K562 (cell line): ENCODE results near the gene NAB1. TPM values are rescaled to one million over a fixed set of nuclear protein-coding genes. Genes with fewer than 3 reads are reported as not detected.
A peak's percentile ranks its signal among the peaks of the same experiment; 100 is the strongest.

Experiments used
- ATF1 ChIP-seq, 2 experiments: fragments of 450-650 bp in 1 of 2; IDR thresholded peaks; 2 replicates each; pipeline ENCODE4 v1.6.1; 2016; ENCODE audit warnings: missing compliant biosample characterization in 1 of 2, missing genetic modification characterization in 1 of 2
- ELF2 ChIP-seq: fragments of 250-450 bp; sonication (Bioruptor Pico); IDR thresholded peaks from 2 replicates; pipeline ENCODE4 v1.5.0; 2021; ENCODE audit warnings: mild to moderate bottlenecking
- GATA2 ChIP-seq: sonication (generic); formaldehyde crosslinking; IDR thresholded peaks from 2 replicates; pipeline ENCODE4 v1.4.0; 2020; ENCODE audit warnings: mild to moderate bottlenecking, missing genetic modification reagents
- KLF1 ChIP-seq: fragments of 450-650 bp; IDR thresholded peaks from 2 replicates; pipeline ENCODE4 v1.6.1; 2016; ENCODE audit warnings: missing genetic modification characterization, missing compliant biosample characterization
- NELFE ChIP-seq: IDR thresholded peaks from 2 replicates; pipeline ENCODE4 v1.6.1; 2011; ENCODE audit warnings: mild to moderate bottlenecking; ENCODE audit not compliant: insufficient read depth, insufficient read length
- NONO ChIP-seq, 2 experiments: fragments of 200-400 bp in 1 of 2; fragments of 450-650 bp in 1 of 2; formaldehyde crosslinking in 1 of 2; IDR thresholded peaks; 2 replicates each; pipeline ENCODE4 v1.6.1; 2017; ENCODE audit warnings: low read depth in 2 of 2, mild to moderate bottlenecking in 2 of 2, moderate library complexity in 2 of 2, low read length in 1 of 2
- PPARD ChIP-seq: fragments of 250-450 bp; sonication (Bioruptor Pico); IDR thresholded peaks from 2 replicates; pipeline ENCODE4 v1.8.0; 2022; ENCODE audit warnings: inconsistent platforms, mild to moderate bottlenecking, moderate library complexity
- RBBP5 ChIP-seq: fragments of 200-600 bp; sonication (generic); IDR thresholded peaks from 2 replicates; pipeline ENCODE4 v1.6.1; 2012; ENCODE audit warnings: borderline replicate concordance, mild to moderate bottlenecking, low read length, control low read depth, inconsistent platforms; ENCODE audit not compliant: insufficient read depth, poor library complexity, severe bottlenecking
- ZBTB7A ChIP-seq: IDR thresholded peaks from 2 replicates; pipeline ENCODE4 v1.6.1; 2011; ENCODE audit warnings: low read depth, mild to moderate bottlenecking, low read length, moderate library complexity, borderline replicate concordance; ENCODE audit not compliant: control insufficient read depth
- polyA plus RNA-seq, 8 experiments: library from polyadenylated mRNA; depleted of rRNA in 4 of 8; stranded (reverse) in 5 of 8; unstranded in 3 of 8; fragments of >200 nt; fragmentation: Nextera tagmentation in 2 of 8; fragmentation: Illumina TruSeq in 1 of 8; extraction: Ambion mirVana in 2 of 8; extraction: Trizol in 1 of 8; gene quantifications; 2 replicates each; pipeline versions ENCODE4 v1.2.1 to v1.2.3, GENCODE V29; 2011 to 2014; ENCODE audit warnings: inconsistent platforms in 1 of 8, missing spikeins in 1 of 8
- total RNA-seq, 7 experiments: library from RNA; depleted of rRNA in 6 of 7; stranded (reverse); fragments of >200 nt in 6 of 7; fragmentation: Illumina TruSeq in 2 of 7; extraction: Trizol in 2 of 7; gene quantifications; 2 replicates each; pipeline versions ENCODE4 v1.2.1 to v1.2.3, GENCODE V29; 2011 to 2021; ENCODE audit warnings: low replicate concordance in 1 of 7
- TF ChIP-seq, protein P1 (sequence below), 2 experiments: IDR thresholded peaks; 2 replicates each; pipeline ENCODE4 v1.6.1; 2012; ENCODE audit warnings: improper control_type of control experiment in 2 of 2, low read depth in 2 of 2, low read length in 2 of 2, borderline replicate concordance in 1 of 2
- TF ChIP-seq, protein P2 (sequence below): fragments of 450-650 bp; IDR thresholded peaks from 2 replicates; pipeline ENCODE4 v1.6.1; 2016
- TF ChIP-seq, protein P3 (sequence below): fragments of 250-450 bp; sonication (Bioruptor Pico); IDR thresholded peaks from 2 replicates; pipeline ENCODE4 v1.4.0; 2020; ENCODE audit warnings: mild to moderate bottlenecking
- TF ChIP-seq, protein P4 (sequence below): IDR thresholded peaks from 3 replicates; pipeline ENCODE4 v1.6.1; 2011; ENCODE audit warnings: borderline replicate concordance, mild to moderate bottlenecking; ENCODE audit not compliant: insufficient read length, insufficient read depth
- TF ChIP-seq, protein P5 (sequence below): fragments of 250-450 bp; sonication (Bioruptor Pico); IDR thresholded peaks from 2 replicates; pipeline ENCODE4 v1.5.0; 2020; ENCODE audit warnings: mild to moderate bottlenecking, borderline replicate concordance

The NAB1 gene
- total and polyA plus RNA-seq, 9 of the 15 experiments (the other 6 are each of a cell fraction or from before 2014, with no cell fraction given): 3.1 to 23.0 (median 16.3) TPM

DNA sequence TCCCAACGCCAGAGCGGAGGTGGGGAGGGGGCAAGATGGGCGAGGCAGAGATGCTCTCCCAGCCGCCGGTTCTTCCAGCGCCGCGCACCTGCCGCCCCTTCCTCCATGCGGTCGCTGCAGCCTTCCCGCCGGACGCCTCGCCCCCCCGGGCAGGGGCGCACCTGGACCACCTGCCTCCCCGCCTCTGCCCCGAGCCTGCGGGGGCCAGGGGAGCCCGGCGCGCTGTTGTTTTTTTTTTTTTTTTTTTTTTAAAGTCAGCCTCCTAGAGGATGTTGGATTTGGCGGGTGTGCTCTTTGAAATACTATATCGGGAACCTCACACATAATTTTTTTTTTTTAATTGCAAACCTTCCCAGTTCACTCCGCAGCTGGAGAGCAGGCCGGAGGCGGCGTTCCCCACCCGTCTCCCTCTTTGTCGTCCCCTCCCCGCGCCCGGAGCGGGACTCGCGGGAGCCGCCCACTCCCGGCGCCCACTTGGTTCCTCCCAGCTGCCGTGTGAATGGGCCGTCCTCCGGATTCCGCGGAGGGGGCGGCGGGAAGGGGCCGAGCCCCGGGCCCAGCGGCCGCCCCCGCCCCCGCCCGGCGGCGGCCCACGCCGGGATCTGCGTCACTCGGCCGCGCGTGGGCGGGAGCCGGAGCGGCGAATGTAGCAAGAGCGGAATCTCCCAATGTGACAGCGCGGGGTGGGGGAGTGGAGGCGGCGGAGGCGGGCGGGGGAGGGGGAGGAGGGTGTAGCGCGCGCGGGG lies 421 bp upstream of the NAB1 start (continued):
- TF ChIP-seq, protein P1, sequence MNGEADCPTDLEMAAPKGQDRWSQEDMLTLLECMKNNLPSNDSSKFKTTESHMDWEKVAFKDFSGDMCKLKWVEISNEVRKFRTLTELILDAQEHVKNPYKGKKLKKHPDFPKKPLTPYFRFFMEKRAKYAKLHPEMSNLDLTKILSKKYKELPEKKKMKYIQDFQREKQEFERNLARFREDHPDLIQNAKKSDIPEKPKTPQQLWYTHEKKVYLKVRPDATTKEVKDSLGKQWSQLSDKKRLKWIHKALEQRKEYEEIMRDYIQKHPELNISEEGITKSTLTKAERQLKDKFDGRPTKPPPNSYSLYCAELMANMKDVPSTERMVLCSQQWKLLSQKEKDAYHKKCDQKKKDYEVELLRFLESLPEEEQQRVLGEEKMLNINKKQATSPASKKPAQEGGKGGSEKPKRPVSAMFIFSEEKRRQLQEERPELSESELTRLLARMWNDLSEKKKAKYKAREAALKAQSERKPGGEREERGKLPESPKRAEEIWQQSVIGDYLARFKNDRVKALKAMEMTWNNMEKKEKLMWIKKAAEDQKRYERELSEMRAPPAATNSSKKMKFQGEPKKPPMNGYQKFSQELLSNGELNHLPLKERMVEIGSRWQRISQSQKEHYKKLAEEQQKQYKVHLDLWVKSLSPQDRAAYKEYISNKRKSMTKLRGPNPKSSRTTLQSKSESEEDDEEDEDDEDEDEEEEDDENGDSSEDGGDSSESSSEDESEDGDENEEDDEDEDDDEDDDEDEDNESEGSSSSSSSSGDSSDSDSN (IDR thresholded peaks at IDR 0.05; ENCODE audit: borderline replicate concordance in 1 of 2, low read depth in 2 of 2, low read length in 2 of 2): peak in 1 of 2 experiments; percentile 62; a peak in 1 of 4 replicates
- TF ChIP-seq GATA2 (CRISPR knock-in tag): no peak
- TF ChIP-seq RBBP5: peak; percentile 66
- TF ChIP-seq ELF2: no peak
- TF ChIP-seq NONO (IDR thresholded peaks at IDR 0.05; ENCODE audit: low read depth in 2 of 2, low read length in 1 of 2): peak in 1 of 2 experiments; percentile 95; a peak in 2 of 4 replicates
- no peak for TF ChIP-seq KLF1 (tag)
- no peak for TF ChIP-seq NELFE
- TF ChIP-seq, protein P2, sequence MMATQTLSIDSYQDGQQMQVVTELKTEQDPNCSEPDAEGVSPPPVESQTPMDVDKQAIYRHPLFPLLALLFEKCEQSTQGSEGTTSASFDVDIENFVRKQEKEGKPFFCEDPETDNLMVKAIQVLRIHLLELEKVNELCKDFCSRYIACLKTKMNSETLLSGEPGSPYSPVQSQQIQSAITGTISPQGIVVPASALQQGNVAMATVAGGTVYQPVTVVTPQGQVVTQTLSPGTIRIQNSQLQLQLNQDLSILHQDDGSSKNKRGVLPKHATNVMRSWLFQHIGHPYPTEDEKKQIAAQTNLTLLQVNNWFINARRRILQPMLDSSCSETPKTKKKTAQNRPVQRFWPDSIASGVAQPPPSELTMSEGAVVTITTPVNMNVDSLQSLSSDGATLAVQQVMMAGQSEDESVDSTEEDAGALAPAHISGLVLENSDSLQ: no peak
- TF ChIP-seq, protein P3, sequence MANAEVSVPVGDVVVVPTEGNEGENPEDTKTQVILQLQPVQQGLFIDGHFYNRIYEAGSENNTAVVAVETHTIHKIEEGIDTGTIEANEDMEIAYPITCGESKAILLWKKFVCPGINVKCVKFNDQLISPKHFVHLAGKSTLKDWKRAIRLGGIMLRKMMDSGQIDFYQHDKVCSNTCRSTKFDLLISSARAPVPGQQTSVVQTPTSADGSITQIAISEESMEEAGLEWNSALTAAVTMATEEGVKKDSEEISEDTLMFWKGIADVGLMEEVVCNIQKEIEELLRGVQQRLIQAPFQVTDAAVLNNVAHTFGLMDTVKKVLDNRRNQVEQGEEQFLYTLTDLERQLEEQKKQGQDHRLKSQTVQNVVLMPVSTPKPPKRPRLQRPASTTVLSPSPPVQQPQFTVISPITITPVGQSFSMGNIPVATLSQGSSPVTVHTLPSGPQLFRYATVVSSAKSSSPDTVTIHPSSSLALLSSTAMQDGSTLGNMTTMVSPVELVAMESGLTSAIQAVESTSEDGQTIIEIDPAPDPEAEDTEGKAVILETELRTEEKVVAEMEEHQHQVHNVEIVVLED (CRISPR knock-in tag): peak; percentile 63; the same call in 1 of the 2 replicates
- no peak for TF ChIP-seq PPARD (CRISPR knock-in tag)
- TF ChIP-seq, protein P4, sequence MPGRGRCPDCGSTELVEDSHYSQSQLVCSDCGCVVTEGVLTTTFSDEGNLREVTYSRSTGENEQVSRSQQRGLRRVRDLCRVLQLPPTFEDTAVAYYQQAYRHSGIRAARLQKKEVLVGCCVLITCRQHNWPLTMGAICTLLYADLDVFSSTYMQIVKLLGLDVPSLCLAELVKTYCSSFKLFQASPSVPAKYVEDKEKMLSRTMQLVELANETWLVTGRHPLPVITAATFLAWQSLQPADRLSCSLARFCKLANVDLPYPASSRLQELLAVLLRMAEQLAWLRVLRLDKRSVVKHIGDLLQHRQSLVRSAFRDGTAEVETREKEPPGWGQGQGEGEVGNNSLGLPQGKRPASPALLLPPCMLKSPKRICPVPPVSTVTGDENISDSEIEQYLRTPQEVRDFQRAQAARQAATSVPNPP: no peak
- TF ChIP-seq ZBTB7A: peak; percentile 36
- TF ChIP-seq, protein P5, sequence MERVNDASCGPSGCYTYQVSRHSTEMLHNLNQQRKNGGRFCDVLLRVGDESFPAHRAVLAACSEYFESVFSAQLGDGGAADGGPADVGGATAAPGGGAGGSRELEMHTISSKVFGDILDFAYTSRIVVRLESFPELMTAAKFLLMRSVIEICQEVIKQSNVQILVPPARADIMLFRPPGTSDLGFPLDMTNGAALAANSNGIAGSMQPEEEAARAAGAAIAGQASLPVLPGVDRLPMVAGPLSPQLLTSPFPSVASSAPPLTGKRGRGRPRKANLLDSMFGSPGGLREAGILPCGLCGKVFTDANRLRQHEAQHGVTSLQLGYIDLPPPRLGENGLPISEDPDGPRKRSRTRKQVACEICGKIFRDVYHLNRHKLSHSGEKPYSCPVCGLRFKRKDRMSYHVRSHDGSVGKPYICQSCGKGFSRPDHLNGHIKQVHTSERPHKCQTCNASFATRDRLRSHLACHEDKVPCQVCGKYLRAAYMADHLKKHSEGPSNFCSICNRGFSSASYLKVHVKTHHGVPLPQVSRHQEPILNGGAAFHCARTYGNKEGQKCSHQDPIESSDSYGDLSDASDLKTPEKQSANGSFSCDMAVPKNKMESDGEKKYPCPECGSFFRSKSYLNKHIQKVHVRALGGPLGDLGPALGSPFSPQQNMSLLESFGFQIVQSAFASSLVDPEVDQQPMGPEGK (CRISPR knock-in tag): no peak
- no peak for TF ChIP-seq ATF1 (CRISPR knock-in tag; IDR thresholded peaks at IDR 0.05)
- TF ChIP-seq ATF1 (tag; IDR thresholded peaks at IDR 0.05): peak; percentile 27; the same call in 1 of the 2 replicates
